Measurements from ENCODE around the gene KY. TPM values are rescaled to one million over a fixed set of nuclear protein-coding genes. Genes with fewer than 3 reads are reported as not detected.

Gene KY
- total RNA-seq (2014; rRNA removed; shearing (Covaris generic)): 0.16 TPM in 1 of 2 replicates, not detected in the other

DNA sequence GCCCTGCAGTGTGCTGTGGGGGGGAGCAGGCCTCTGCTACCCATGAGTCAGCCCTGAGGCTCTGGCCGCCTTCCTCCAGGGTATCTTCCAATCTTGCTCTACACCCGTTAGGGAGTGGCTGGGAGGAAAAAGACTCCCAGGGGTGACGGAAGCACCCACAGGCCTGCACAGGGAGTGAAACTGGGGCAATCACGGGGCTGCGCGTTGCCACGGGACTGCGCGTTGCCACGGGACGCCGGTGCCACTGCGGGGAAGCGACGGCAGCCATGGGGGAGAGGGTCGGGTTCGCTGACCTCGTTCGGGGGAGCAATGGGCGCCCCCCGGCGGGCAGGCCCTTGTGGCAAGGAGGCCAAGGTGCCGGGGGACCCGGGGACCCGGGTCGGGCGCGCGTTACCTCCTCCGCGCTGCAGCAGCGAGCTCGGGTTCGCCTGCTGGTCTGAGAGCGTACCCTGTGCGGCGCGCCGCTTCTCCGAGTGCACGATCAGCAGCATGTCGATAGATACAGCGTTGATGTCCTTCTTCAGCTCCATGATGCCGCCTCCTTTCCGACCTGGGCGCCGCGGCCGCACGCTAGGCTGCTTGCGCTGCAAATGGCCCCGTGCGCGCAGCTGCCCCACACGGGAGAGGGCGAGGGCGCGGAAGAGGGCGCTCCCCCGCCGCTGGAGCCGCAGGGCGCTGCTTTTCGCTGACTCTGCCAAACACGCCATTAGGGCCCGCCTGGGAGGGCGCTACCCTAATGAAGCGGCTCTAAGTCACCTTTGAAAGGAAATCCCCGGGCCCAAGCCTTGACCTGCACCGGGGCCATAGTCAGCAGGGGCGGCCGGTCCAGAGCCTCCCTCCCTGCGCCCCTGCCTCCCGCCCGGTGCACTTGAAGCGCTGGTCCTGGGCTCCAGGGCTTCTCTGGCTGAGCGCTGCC lies at the start of gene KY:
KY (minus strand) TSS at position 592 of the 916 bp plus-strand sequence; CDS start at position 530, 62 bp downstream.

Other genes with a start within 250 kb of the KY start
- 57.3 and 58.1 TPM in 2 replicates for gene ANAPC13, start 165.0 kb downstream of the KY start, total RNA-seq (2014; rRNA removed; shearing (Covaris generic))
- gene CEP63, start 165.0 kb downstream of the KY start, total RNA-seq (2014; rRNA removed; shearing (Covaris generic)): 27.9 and 34.5 TPM in 2 replicates
- gene EPHB1, start 144.2 kb upstream of the KY start, total RNA-seq (2014; rRNA removed; shearing (Covaris generic)): 1.6 and 3.0 TPM in 2 replicates